Endothelial cell of umbilical vein (primary cell): ENCODE data around the gene GSG1L. TPM values are rescaled to one million over a fixed set of nuclear protein-coding genes. Genes with fewer than 3 reads are reported as not detected.

Source experiments
- BruUV-seq: library from RNA; stranded (reverse); fragments of 400-500 nt; replicated peaks from 2 replicates; lab custom pipeline; 2021; lab: Mats Ljungman, UMichigan
- CTCF ChIA-PET: fragments of 300-600, 350-600 bp; sonication (Branson Sonifier 250); formaldehyde crosslinking; loops from one replicate; lab custom pipeline; 2021; ENCODE audit warnings: antibody characterized with exemption, inconsistent platforms; lab: Charles Lee
- POLR2A ChIA-PET: fragments of 300-600, 350-600 bp; sonication (Branson Sonifier 250); formaldehyde crosslinking; loops from one replicate; lab custom pipeline; 2021; ENCODE audit warnings: antibody characterized with exemption, inconsistent platforms; lab: Charles Lee
- DNase-seq: peaks from one replicate; pipeline ENCODE4 v3.0.0-alpha.2; 2011; ENCODE audit warnings: low read depth, low spot score
- FAIRE-seq: peaks from 2 replicates; lab custom pipeline; 2011; peaks lifted over from hg19 to GRCh38; lab: Jason Lieb, UNC
- H2AFZ ChIP-seq: 2 replicates; pipeline ENCODE4 v1.6.0; 2012; ENCODE audit warnings: low read depth, low read length, control low read depth, inconsistent platforms
- H3K27ac ChIP-seq: 2 replicates; pipeline ENCODE4 v1.5.1; 2011; ENCODE audit warnings: low read depth, mild to moderate bottlenecking, control low read depth, low read length, moderate library complexity; ENCODE audit not compliant: insufficient read depth
- H3K27me3 ChIP-seq, 2 experiments: 2 replicates each; pipeline versions ENCODE4 v1.6.0 to v1.6.1; 2011; ENCODE audit warnings: low read length in 2 of 2, mixed read lengths in 1 of 2; ENCODE audit not compliant: control insufficient read depth in 2 of 2, insufficient read depth in 2 of 2
- H3K36me3 ChIP-seq, 2 experiments: 2 replicates in 1 of 2; 3 replicates in 1 of 2; pipeline ENCODE4 v1.5.1; 2011; ENCODE audit warnings: low read length in 2 of 2, mild to moderate bottlenecking in 1 of 2, moderate library complexity in 1 of 2; ENCODE audit not compliant: control insufficient read depth in 2 of 2, insufficient read depth in 2 of 2; ENCODE audit errors: extremely low read depth in 1 of 2
- H3K4me1 ChIP-seq: 3 replicates; pipeline ENCODE4 v1.5.1; 2011; ENCODE audit warnings: mild to moderate bottlenecking, low read length; ENCODE audit not compliant: control insufficient read depth, insufficient read depth; ENCODE audit errors: extremely low read depth
- H3K4me2 ChIP-seq: 2 replicates; pipeline ENCODE4 v1.6.1; 2011; ENCODE audit warnings: low read length, control low read depth, mixed read lengths; ENCODE audit not compliant: insufficient read depth
- H3K4me3 ChIP-seq, 3 experiments: fragments of 200-600 bp in 1 of 3; sonication (generic), shearing (Covaris generic) in 1 of 3; replicated peaks in 1 of 3; 2 replicates each; pipeline ENCODE4 v1.5.1; 2011 to 2016; ENCODE audit warnings: control low read depth in 3 of 3, low read length in 3 of 3, mild to moderate bottlenecking in 2 of 3, inconsistent platforms in 1 of 3, low read depth in 1 of 3, moderate library complexity in 1 of 3; ENCODE audit not compliant: insufficient read depth in 1 of 3
- H3K79me2 ChIP-seq: 2 replicates; pipeline ENCODE4 v1.6.0; 2012; ENCODE audit warnings: low read length, inconsistent platforms; ENCODE audit not compliant: control insufficient read depth, insufficient read depth
- H3K9ac ChIP-seq: replicated peaks from 2 replicates; pipeline ENCODE3; 2011; ENCODE audit warnings: low read length, control low read depth; ENCODE audit not compliant: insufficient read depth; ENCODE audit errors: extremely low read depth
- H3K9me1 ChIP-seq: replicated peaks from 3 replicates; pipeline ENCODE4 v1.6.0; 2011; ENCODE audit warnings: mild to moderate bottlenecking, low read length; ENCODE audit not compliant: control insufficient read depth, insufficient read depth; ENCODE audit errors: extremely low read depth
- H3K9me3 ChIP-seq: replicated peaks from 2 replicates; pipeline ENCODE4 v1.5.1; 2012; ENCODE audit warnings: low read length, inconsistent platforms; ENCODE audit not compliant: control insufficient read depth, insufficient read depth
- H4K20me1 ChIP-seq: replicated peaks from 2 replicates; pipeline ENCODE3; 2011; ENCODE audit warnings: mild to moderate bottlenecking, low read length; ENCODE audit not compliant: control insufficient read depth, insufficient read depth; ENCODE audit errors: extremely low read depth
- CTCF ChIP-seq, 2 donors: IDR thresholded peaks; 1 replicate in 1 of 2; 2 replicates in 1 of 2; pipeline ENCODE4 v1.5.1; 2011; ENCODE audit warnings: low read length in 2 of 2, mild to moderate bottlenecking in 2 of 2, moderate library complexity in 2 of 2, control low read depth in 1 of 2, inconsistent platforms in 1 of 2, low read depth in 1 of 2; ENCODE audit not compliant: insufficient read depth in 1 of 2; ENCODE audit errors: extremely low read depth in 1 of 2
- EZH2 ChIP-seq: IDR thresholded peaks from 2 replicates; pipeline ENCODE4 v1.6.1; 2012; ENCODE audit warnings: borderline replicate concordance, low read depth, mild to moderate bottlenecking, moderate library complexity, low read length, inconsistent platforms; ENCODE audit not compliant: severe bottlenecking
- FOS ChIP-seq: IDR thresholded peaks from 2 replicates; pipeline ENCODE4 v1.6.1; 2011; ENCODE audit warnings: mild to moderate bottlenecking, low read length, moderate library complexity, borderline replicate concordance; ENCODE audit not compliant: insufficient read depth
- GATA2 ChIP-seq: IDR thresholded peaks from 2 replicates; pipeline ENCODE4 v1.7.0; 2011; ENCODE audit warnings: low read depth, mild to moderate bottlenecking, moderate library complexity, mixed read lengths, low read length; ENCODE audit not compliant: insufficient read length, insufficient read depth
- JUN ChIP-seq: IDR thresholded peaks from 2 replicates; pipeline ENCODE4 v1.6.1; 2011; ENCODE audit warnings: borderline replicate concordance, low read depth; ENCODE audit not compliant: insufficient read length, insufficient read depth
- MAX ChIP-seq: IDR thresholded peaks from 2 replicates; pipeline ENCODE4 v1.6.1; 2011; ENCODE audit not compliant: insufficient read depth, insufficient read length
- MYC ChIP-seq: IDR thresholded peaks from one replicate; pipeline ENCODE4 v1.6.1; 2011; ENCODE audit warnings: mild to moderate bottlenecking, low read depth, low read length
- POLR2A ChIP-seq: IDR thresholded peaks from 2 replicates; pipeline ENCODE4 v1.6.1; 2012; ENCODE audit warnings: low read depth, mild to moderate bottlenecking, control low read depth, low read length
- POLR2AphosphoS5 ChIP-seq: IDR thresholded peaks from 2 replicates; pipeline ENCODE4 v1.6.1; 2012; ENCODE audit warnings: low read depth, mild to moderate bottlenecking, control low read depth, low read length, moderate library complexity; ENCODE audit not compliant: insufficient read depth
- dilution Hi-C: fragments of 300-500 bp; cut with MboI; formaldehyde crosslinking; loops from one replicate; pipeline ENCODE4 v1.15.0; 2019; ENCODE audit warnings: low sequenced_read_pairs; ENCODE audit not compliant: extremely low pct_ligation_motif_present
- intact Hi-C: fragments of 100-400 bp; cut with micrococcal nuclease; formaldehyde crosslinking; loops from one replicate; pipeline ENCODE4 v1.10.0; 2022
- polyA plus RNA-seq, 4 experiments: library from polyadenylated mRNA; depleted of rRNA in 3 of 4; stranded (reverse) in 3 of 4; unstranded in 1 of 4; fragments of >200 nt; gene quantifications; 2 replicates each; pipeline versions ENCODE4 v1.2.1 to v1.2.3, GENCODE V29; 2011 to 2012; ENCODE audit warnings: missing spikeins in 1 of 4
- total RNA-seq: library from RNA; stranded (reverse); gene quantifications from 2 replicates; pipeline ENCODE4 v1.2.3, GENCODE V29; 2021

GSG1L gene
- total and polyA plus RNA-seq, 2 donors (not counting 3 experiments of a cell fraction or from before 2014, with no cell fraction given): 0.06 TPM; not detected in 1

DNA sequence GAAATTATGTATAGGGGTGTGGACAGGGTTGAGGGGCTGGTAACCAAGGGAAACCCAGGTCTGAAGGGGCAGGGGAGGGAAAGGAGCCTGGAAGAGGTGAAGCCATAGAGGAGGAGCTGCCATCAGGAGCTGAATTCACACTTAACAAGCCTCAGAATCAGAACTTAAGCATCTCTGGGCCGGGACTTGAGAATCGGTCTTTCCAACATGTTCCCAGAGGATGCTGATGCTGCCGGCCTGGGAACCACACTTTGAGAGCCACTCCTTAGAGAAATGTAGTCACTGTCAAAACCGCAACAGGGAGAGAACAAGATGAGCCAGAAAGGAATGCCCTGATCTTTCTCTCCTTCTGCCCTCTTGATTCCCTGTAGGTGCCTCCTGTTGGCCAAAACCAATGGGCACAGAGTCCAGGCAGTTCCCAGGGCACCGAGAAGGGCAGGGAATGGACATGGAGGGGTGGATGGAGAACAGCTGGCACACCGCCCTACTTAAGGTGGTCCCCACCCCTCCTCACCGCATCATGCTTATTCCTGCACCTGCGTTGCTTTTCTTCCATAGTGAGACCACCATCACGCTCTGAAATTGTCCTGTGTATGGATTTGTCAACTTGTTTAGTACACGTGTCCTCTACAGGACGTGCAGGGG lies 88.5 kb downstream of the GSG1L start:
- no peaks in the 10 kb centered on the region for H3K27me3 ChIP-seq
- dilution Hi-C loops (no loop called here), intact Hi-C loops (no loop called here)
- no peaks in the 10 kb centered on the region for H3K4me1 ChIP-seq
- no peak overlapping the region for H3K9ac ChIP-seq
- H3K4me2 ChIP-seq: no peak overlapping the region
- no peaks in the 10 kb centered on the region for H3K79me2 ChIP-seq
- H4K20me1 ChIP-seq: no peaks in the 10 kb centered on the region
- FAIRE-seq (no peak), DNase-seq (no peak)
- H3K9me1 ChIP-seq: no peaks in the 10 kb centered on the region
- no peak overlapping the region for H3K4me3 ChIP-seq
- no peak overlapping the region for H3K27ac ChIP-seq
- BruUV-seq: no TSS peak
- TF ChIP-seq EZH2 (no peak), MAX (no peak), FOS (no peak), JUN (no peak), CTCF (IDR thresholded peaks at IDR 0.05; ENCODE audit: extremely low read depth in 1 of 2, insufficient read depth in 1 of 2, low read depth in 1 of 2, low read length in 2 of 2) (no peak), GATA2 (no peak), POLR2AphosphoS5 (no peak), POLR2A (no peak), MYC (no peak)
- H3K9me3 ChIP-seq: no peaks in the 10 kb centered on the region
- no peak overlapping the region for H2AFZ ChIP-seq
- ChIA-PET CTCF (interaction anchor here (3.4 to 4.1 kb wide), 2 partner anchors 95 to 244 kb away, joined by 71 to 80 read pairs; no protein-coding TSS in a partner anchor), POLR2A (no interaction called here)
- H3K36me3 ChIP-seq: no peaks in the 10 kb centered on the region
